ENCODE data around the gene ILK.

ILK gene

DNA sequence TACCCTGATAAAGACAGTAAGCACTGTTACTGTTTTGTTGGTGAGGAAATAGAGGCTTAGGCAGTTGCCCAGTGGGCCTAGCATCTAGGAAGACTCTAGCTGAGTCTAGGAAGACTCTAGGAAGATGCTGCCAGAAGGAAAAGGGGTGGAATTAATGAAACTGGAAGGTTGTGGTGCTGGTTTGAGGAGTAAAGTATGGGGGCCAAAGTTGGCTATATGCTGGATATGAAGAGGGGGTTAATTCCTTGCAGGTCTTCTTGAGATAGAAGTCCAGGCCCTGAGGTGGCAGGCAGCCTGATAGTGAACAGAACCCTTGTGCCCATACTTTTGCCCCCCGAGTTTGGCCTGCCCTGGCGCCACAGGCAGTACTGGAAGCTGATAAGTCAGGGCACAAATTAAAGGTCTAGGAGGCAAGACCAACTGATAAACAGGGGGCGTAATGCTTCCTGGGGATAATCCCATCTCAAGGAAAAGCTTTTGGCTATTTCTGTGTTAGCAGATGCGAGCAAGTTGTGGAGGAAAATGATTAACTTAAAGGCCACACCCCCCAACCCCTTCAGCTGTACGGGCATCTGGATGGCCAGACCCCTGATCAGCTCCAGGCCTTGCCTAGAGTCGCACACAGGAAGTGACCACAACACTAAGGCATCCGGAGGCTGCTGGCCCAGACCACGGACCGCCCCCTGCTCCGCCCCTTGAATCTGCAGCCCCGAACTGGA, 3.1 kb downstream of the ILK start:
- no peak for DNase-seq (ENCODE audit: low read depth, low spot score)

DNA sequence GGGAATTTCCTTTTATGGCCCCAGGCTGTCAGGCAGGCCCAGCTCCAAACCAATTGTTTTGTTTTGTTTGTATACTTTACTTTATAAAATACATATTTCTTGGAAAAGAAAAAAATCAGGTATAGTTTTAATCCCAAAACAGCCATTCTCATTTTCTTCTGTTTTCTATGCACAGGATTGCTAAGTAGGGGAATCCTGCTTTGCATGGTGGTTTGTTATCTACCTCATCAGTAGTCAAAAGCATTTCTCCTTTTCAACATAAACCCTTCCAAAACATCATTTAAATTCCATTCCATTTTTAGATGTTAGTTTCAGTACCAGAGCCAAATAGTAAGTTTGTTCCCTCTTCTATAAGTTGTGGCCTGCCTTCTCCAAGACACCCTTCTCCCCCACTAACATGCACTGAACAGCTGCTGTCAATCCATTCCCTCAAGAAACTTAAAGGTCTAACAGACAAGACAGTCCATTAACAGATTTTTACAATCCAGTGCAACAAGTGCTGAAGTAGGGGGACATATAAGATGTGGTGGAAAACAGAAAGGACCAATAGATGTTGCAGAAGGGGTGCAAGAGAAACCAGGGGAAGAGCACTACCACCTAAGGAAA, 3.7 kb downstream of the ILK start:
- no peak for DNase-seq (ENCODE audit: low read depth, low spot score)

GRCh38 chr11:6608011-6608410, 4.4 kb downstream of the ILK start:
- DNase-seq (ENCODE audit: low read depth, low spot score), result no peak

GRCh38 chr11:6608726-6609501, 5.3 kb downstream of the ILK start:
- no peak for DNase-seq (ENCODE audit: low read depth, low spot score)

- no peak for DNase-seq (ENCODE audit: low read depth, low spot score)
These were observed 6.0 kb downstream of the ILK start for GRCh38 chr11:6609502-6610015.

- DNase-seq (ENCODE audit: low read depth, low spot score), result no peak
These were observed 7.0 kb downstream of the ILK start for GRCh38 chr11:6610591-6610990.

- DNase-seq (ENCODE audit: low read depth, low spot score), result no peak
These were observed 7.8 kb downstream of the ILK start for GRCh38 chr11:6611092-6611962.

DNA sequence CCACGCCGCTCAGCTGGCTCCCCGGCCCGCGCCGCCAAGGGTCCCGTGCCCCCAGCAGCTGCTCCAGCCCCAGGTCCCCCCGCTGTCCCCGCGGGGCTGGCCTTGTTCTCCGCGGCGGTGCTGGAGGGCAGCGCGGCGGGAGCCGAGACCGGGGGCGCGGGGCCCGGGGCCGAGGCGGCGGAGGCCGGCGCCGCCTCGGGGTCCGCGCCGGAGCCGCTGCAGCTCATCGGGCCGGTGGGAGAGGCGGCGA, 8.3 kb downstream of the ILK start:
- DNase-seq (ENCODE audit: low read depth, low spot score), result no peak

DNA sequence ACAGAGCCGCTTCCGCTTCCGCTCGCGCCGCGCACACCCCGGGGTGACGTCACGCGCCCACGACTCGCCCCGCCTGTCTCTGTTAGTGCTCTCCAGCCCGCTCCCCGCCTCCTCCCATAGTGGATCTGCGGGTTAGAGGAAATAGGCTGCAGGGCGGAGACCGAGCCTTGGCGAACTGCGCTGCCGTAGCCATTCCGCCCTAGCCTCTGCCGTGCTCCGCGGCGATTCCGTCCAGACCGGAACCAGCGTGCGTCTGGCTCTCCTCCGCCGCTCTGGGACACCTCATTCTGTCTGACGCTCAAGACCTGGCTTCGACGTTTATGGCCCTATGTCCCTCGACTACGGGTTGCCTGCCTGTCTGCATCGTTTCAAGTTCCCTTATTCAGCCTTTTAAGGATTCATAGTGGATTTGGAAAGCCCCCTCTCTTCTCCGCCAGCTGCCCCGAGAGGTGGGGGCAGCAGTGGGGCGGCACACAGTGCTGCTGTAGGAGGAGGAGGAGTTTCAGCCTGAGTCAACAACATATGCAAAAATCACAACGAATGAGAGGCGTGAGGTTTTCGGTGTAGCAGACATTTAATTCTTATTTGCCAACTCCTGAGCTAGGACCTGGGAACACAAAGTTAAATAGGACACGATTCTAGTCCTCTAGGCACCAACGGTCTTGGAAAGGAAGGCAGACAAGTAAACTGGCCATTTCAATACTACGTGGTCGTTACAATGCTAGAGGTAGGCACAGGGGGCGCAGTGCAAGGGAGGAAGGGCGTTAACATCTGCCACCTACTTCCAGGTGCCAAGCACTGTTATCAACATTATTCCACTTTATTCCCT, 8.9 kb downstream of the ILK start, which contains the start of gene TAF10:
TSS of gene TAF10 (minus strand) at position 4 of the 829 bp plus-strand sequence. CDS start 27 bp downstream, outside the sequence.
- DNase-seq (ENCODE audit: low read depth, low spot score), result peak; percentile 78

DNA sequence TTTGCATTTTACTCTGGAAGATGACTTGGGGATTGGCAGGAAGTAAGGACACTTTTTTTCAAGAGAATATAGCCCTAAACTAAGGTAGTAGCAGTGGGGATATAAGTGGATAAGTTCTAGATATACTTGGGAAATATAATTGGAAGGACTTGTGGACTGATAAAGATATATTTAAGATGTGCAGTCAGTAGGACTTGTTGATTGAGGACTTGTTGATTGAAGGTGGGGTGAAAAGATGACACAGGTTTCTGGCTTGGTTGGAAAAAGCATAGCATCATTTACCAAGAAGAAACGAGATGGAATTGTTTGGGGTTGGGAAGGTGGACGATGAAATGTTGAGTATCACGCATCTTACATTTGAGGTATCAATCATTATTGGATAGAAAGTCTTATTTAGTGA, 9.9 kb downstream of the ILK start:
- DNase-seq (ENCODE audit: low read depth, low spot score), result no peak

DNA sequence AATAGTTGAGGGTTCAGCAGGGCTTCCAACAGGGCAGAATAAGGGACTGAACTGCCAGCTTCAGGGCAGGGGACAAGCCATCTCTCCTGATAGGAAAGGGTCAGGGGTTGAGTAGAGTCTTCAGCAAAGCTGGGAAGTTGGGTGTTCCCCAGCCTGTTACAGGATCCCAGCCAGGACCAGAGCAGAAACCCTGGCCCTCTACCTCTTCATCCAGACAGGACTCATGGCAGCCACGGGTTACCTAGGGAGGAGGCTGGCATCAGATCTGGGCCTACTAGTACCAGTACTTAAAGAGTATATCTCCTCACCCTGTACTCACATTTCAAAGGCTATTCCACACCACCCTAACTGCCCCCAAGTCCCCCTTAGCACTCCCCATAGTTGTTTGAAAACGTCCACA, 10.9 kb downstream of the ILK start:
- DNase-seq (ENCODE audit: low read depth, low spot score), result no peak

DNA sequence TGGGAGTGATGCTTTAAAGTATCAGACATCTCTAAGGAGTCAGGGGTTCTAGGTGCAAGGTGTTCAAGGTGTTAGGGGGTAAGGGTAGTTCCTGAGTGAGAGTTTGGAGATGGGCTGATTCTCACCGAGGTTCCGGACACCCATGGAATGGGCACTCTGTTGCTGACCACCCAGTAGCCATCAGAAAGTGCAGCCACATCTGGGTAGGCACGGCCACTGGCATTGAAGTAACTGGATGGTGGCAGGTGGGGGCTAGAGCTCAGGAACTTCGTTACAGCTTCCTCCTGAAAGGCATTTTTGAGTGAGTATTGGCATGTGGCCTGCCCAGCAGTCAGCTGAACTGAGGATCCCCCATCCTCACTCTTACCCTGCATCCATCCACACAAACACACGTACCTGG, 11.5 kb downstream of the ILK start:
- no peak for DNase-seq (ENCODE audit: low read depth, low spot score)

DNA sequence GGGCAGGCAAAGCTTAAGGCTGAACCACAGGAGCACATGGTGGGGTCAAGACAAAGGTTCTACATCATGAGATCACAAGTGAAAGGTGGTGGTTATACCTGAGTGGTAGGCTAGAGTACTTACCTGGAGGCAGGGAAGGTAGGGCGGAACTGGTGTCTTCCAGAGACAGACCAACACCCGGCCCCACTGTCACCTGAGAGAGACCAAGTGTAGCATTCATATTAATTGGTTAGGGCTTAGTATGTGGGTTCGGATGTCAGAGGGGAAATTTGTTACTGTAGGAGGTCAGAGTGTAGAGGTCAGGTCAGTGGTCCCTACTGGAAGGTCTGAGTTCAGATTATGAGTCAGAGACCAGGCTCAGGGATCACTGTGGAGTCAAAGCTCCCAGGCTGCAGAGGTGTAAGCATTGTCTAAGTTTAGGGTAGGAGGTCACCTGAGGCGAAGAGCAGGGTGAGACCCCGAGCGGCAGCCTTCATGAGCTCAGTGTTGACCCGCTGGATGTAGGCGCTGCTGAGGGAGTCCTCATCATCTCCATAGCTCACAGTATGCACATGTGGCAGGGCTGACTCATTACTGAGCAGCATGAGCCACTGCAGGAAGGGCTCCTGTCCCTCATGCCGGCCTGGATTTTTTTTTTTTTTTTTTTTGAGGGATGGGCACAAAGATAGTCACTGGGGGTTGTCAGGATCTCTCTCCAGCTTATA, 12.5 kb downstream of the ILK start:
- no peak for DNase-seq (ENCODE audit: low read depth, low spot score)

- DNase-seq (ENCODE audit: low read depth, low spot score), result no peak
These were observed 13.1 kb downstream of the ILK start for GRCh38 chr11:6616596-6617250.

DNA sequence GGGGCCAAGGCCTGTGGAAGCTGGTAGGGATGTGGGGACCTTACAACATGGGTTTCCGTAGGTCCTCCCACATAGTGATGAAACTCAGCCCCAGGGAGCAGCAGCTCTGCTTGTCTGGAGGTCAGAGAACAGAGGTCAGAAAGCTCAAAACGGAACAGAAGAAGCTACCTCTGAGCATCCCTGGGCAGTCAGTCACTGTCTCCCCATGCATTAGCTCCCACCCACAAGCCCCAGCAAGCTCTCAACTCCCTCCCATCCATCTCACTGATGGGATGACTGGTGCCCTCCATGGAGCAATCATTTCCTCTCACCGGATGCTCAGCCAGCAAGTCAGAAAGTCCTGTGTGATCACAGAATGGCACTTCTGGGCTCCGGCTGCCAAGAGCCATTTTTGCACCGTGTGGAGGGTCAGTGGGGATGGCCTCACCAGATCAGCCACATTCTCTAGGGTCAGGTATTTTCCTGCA, 13.8 kb downstream of the ILK start:
- no peak for DNase-seq (ENCODE audit: low read depth, low spot score)

GRCh38 chr11:6618117-6619003, 14.8 kb downstream of the ILK start:
- peak; percentile 9 for DNase-seq (ENCODE audit: low read depth, low spot score)

DNA sequence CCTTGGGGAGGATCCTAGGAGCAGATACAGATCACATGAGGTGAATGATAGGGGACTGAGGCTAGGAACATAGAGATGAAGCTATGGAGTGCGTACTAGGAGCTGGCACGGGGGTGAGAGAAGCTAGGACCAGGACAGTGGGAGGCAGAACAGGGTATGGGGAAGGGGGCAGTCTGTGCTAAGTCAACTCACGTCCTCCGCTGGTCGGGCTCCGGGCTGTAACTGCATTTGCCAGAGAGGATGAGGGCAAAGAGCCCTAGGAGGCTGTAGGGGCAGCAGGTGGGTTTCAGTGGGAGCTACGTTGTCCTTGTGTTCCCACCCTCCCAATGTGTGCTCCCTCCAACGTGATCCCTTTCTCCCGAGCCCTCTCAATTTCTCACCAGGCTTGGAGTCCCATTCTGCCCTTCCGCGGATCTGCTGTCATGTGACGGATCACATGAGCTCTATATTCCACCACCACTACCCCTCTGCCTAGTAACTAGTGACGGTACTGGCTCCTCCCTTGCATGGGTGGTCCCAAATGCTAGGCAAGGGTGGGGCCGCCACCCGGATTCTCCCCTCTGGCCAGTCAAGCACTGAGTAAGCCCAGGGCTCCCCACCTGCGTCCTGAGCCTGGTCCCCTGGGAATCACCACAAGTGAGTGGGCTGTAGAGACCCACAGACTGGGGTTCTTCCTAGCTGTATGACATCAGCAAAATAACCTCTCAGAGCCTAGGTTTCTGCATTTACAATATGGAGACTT, 15.6 kb downstream of the ILK start, which contains the start of gene TPP1:
TSS of gene TPP1 (minus strand) at position 419 of the 742 bp plus-strand sequence. CDS start at position 397, 22 bp downstream.
- peak; percentile 82 for DNase-seq (ENCODE audit: low read depth, low spot score)

DNA sequence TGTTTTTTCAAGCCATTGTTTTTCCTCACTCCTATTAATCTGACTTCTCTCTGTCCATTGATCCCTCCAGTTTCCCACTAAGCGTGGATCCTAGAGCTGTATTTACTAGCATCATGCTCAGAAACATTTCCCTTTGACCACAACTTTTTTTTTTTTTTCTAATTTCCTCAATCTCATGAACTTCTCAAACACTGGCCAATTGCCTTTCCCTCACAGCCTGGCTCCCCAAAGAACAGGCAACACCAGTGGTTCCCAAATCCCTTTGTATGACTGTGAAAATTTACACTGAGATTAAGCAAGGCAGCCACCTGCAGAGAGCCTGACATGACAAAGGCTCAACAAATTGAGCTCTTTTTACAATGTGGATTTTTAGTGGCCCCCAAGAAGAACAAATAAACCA, 17.1 kb downstream of the ILK start:
- DNase-seq (ENCODE audit: low read depth, low spot score), result no peak

Data from activated naive CD8-positive, alpha-beta T cell treated with anti-CD3 and anti-CD28 coated beads, Interleukin-2, amount 50 U/mL, for 16 hours (primary cell).